Stimulated activated CD4-positive, alpha-beta T cell treated with anti-CD3 and anti-CD28 coated beads, Interleukin-4, amount 100 ng/mL, for 1 hour (primary cell): Measurements from ENCODE around the gene HABP2.

Experiments
- DNase-seq: peaks from one replicate; pipeline ENCODE4 v3.0.0-alpha.2; 2020

The HABP2 gene

GRCh38 chr10:113609704-113610108, 56.9 kb downstream of the HABP2 start:
- DNase-seq = no peak

GRCh38 chr10:113610631-113611601, 58.1 kb downstream of the HABP2 start:
- no peak for DNase-seq

DNA sequence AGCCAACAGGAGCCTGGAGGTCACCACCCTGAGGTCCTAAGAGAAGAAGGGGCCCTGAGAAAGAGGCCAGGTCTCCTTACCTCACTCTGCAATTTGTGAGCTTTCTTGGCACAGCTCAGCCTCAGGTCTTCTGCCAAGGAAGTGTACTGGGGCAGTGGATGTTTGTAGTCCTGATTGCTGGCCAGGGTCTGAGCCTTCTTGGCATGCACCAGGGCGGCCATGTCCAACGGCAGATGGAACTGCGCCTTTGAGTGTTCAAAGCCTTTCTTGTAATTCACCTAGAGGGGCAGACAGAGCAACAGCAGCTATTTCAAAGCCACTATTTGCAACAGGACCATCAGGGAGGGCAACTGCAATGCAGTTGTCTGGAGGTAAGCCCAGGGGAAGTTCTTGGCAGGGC, 59.3 kb downstream of the HABP2 start:
- DNase-seq = no peak

DNA sequence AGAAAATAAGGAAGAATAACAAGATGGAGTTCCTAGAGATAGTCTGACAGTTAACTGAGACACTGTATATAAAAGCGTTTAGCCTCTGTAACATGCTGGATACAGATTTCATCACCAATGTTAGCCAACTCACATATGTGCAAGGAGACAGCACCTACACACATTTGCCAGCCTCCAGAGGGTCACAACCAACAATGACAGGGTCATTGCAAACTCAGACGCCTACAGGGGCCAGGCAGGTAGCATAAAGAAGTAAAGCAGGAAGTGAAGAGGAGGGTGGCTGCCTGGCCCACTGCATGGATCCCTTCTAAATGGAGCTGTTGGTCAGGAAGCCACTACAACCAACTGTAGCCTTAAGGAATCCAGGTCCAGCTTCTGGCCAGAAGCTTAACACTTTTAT, 60.6 kb downstream of the HABP2 start:
- DNase-seq = no peak

DNA sequence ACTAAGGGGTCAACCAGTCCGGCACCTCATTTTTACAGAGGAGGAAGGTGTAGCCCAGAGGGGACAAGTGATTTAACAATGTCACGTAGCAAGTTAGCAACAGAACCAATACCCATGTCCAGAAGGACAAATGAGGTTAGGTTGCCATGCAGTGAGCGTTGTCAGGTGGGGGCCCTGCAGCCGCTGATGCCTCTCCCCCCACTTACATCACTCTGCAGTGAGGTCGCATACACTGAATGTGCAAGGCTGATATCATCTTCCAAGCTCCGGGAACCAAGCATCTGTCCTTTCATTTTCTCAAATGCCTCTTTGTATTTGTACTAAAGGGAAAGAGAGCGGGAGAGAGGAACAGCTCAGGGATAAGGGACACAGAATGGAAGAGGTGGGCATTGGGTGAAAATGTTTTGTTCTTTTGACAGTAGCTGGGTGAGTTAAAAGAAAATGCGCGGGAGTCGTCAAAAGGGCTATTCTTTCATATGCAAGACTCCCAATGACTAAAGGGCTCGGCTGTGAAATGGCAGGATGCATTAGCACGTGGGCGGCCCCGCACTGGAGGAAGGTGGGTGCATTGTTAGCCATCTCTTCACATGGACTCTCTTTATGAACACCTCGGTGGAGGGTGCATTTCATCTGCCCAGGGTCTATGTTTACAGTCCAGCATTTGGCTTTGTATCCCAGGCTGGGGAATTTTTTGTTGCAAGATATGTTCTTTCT, 61.3 kb downstream of the HABP2 start:
- no peak for DNase-seq

DNA sequence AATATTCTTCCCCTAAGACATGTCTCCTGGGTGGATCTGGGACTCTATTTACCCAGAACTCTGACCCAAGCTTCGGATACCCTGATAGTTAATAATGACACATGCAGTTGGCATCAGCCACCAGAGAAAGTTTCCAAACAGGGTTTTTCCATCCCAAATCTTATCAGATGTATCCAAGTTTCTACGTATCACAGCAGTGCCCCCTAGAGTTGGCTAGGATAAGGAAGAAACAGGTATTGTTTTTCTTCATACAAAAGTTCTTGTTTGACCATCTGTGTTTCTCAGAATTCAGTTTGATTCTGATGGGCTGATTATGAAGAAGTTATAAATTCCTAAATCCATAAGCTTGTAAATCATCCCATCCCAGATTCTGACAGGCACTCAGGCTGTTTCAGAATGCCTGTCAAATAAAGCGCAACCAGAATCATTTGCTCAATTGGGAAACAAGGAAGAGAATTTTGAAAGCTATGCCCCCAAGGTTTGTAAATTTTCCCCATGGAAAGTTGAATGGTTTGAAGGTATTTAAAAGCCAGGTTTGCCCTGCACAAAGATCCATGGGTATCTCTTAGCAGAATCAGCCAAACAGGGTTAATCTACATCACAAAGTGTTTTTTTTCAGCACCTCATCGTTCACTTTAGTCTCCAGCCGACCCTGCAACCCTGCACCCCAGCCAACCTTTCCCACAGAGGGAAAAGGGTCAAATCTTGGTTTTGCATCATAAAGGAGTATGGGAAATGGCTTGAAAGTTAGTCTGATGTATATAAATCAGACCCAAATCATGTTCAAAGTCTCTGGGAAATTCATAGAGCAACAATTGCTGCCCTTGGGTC, 63.6 kb downstream of the HABP2 start:
- no peak for DNase-seq

- no peak for DNase-seq
These were observed 64.2 kb downstream of the HABP2 start for GRCh38 chr10:113617086-113617485.

GRCh38 chr10:113618338-113618737, 65.5 kb downstream of the HABP2 start:
- DNase-seq = no peak

DNA sequence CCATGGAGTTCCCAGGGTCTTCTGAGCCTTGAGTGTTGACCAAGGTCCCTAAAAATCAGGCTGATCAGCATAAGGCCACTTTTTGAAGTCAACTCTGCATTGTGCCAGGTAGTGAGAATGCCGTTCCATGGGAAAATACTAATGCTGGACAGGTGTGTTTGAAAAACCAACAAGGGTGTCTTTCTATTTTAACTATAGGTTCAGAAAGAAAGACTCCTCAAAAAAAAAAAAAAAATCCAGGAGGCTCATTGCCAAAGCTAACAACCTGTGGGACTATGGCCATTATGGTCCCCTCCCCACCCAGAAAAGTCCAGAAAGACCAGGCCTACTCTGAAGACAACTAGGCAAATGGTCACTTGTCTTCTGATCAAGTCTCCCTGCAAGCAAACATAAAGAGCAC, 66.5 kb downstream of the HABP2 start:
- DNase-seq = no peak

- DNase-seq = no peak
These were observed 67.7 kb downstream of the HABP2 start for GRCh38 chr10:113620511-113620910.

DNA sequence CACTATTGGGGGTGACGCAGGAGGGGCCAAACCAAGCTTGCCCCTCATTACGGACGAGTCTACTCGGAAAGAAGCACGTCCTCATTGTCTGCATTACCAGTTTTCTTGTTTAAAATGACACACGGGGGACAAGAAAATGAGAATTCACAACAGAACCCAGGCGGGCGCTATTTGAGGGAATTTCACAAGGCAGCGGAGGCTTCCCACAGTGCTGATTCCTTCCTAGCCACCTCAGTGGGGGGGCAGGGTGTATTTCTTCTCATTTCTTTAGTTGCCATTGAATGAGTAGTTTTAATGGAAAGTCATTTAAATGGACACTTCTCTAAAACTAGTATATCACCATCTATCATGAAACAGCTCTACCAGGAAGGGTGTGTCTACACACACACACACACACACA, 68.1 kb downstream of the HABP2 start:
- no peak for DNase-seq

DNA sequence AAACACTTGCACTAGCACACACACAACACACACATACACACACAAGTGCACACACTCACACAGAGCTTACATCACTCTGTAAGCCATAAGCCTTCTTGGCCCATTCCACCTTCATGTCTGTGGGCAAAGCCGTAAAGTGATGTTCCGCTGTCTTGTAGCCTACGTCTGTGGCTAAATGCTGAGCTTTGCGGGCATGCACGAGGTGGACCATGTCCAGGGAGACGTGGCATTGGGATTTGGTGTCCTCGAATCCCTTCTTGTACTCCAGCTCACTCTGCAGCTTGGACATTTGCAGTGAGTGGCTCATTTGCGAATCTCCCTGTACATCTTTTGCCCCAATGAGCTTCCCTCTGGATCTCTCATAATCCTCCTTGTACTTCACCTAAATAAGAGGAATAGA, 68.9 kb downstream of the HABP2 start:
- DNase-seq = no peak

DNA sequence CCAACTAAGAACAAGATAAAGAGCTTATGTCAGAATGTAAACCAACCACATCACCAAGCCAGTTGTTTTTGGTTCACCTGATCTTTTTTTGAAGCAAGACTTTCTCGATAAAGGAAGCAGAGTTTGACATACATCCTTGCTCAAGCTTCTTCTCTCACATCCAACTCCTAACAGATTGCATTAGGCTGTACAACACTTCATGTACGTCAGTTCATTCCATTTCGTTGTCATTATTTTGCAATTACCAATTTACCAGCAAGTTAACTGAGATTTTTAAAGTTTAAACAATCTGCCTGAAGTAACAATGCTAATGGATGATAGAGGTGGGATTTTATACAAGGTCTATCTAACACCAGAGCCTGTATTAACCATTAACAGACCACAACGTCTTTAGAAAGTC, 70.0 kb downstream of the HABP2 start:
- DNase-seq = no peak

DNA sequence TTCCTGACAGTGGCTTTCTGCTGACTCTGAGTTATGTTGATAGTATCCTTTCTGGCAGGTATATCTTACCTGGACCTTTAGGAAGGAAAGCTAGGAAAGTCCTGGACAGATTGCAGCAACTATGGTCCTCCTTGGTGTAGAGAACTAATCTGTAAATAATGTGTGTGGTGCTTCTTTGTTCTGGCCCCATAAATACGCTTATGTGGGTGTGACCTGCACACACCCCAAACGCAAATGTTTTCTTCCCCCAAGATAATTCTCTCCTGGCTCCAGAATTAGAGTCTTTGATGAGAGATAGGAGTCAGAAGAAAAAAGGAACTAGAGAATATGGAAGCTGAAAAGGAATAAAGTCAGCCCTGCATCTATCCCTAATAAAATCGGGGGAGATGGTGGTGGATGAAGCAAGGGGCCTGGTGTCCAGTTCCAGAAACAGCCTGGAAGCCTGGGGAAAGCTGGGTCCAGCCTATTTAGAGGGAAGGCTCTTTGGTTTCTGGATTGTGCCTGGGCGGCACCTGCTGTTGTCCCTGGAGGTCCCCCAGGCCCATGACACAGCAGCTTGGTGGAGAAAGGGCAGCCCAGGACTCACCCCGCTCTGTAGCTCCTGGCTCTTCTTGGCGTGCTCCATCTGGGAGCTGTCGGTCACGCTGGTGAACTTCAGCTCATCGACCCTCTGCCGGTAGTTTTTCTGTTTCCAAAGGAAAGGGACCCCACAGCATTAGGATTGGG, 72.8 kb downstream of the HABP2 start:
- no peak for DNase-seq

- no peak for DNase-seq
These were observed 74.0 kb downstream of the HABP2 start for GRCh38 chr10:113626809-113627355.

DNA sequence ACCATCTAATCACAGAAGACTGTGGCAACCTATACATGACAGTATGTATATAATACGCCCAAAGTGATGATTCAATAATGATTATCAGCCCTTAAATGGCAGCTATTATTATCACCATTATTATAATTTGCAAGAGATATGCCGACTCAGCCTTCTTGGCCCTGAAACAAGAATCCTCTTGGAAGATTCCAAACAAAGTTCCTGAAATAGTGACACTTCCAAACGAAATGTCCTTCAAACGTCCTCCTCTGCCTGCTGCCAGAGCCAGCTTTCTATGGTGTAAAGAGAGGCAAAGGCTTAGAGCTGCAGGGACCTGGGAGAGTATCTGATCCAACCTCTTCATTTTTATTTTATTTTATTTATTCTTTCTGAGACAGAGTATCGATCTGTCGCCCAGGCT, 75.0 kb downstream of the HABP2 start:
- DNase-seq = no peak

- DNase-seq = no peak
These were observed 75.8 kb downstream of the HABP2 start for GRCh38 chr10:113628607-113629153.

GRCh38 chr10:113630929-113631533, 78.2 kb downstream of the HABP2 start:
- DNase-seq = no peak

GRCh38 chr10:113631684-113632367, 79.0 kb downstream of the HABP2 start:
- DNase-seq = no peak
